Neural crest cell (in vitro differentiated cells): Measurements from ENCODE around the gene RPP25. TPM values are rescaled to one million over a fixed set of nuclear protein-coding genes. Genes with fewer than 3 reads are reported as not detected.
A peak's percentile ranks its signal among the peaks of the same experiment; 100 is the strongest.

ENCODE experiments used
- DNase-seq: peaks from one replicate; pipeline ENCODE4 v3.0.0; 2021; ENCODE audit warnings: low read depth, mixed read lengths, low spot score
- H3K27ac Mint-ChIP-seq: one replicate; pipeline ENCODE4 v1.8.0; 2021; ENCODE audit warnings: mild to moderate bottlenecking, mixed read lengths; ENCODE audit not compliant: unreplicated experiment
- H3K27me3 Mint-ChIP-seq: 2 replicates; pipeline ENCODE4 v1.8.0; 2021; ENCODE audit warnings: low read depth, mild to moderate bottlenecking, mixed read lengths
- H3K36me3 Mint-ChIP-seq: 2 replicates; pipeline ENCODE4 v1.8.0; 2021; ENCODE audit warnings: low read depth, mild to moderate bottlenecking, mixed read lengths
- H3K4me1 Mint-ChIP-seq: 2 replicates; pipeline ENCODE4 v1.8.0; 2021; ENCODE audit warnings: mixed read lengths
- H3K4me3 Mint-ChIP-seq: one replicate; pipeline ENCODE4 v1.8.0; 2021; ENCODE audit warnings: mild to moderate bottlenecking, mixed read lengths
- H3K9me3 Mint-ChIP-seq: 2 replicates; pipeline ENCODE4 v1.8.0; 2021; ENCODE audit warnings: mixed read lengths
- total RNA-seq: library from RNA; stranded (reverse); gene quantifications from 2 replicates; pipeline ENCODE4 v1.2.1, GENCODE V29; 2021
- TF ChIP-seq, protein P1 (sequence below): fragments of 200-600 bp; sonication (generic); conservative IDR thresholded peaks from 2 replicates; pipeline ENCODE4 v1.5.0; 2021; ENCODE audit warnings: antibody characterized with exemption, mild to moderate bottlenecking

Gene RPP25
- total RNA-seq, 1 donor from 2014 or later, result 6.2 TPM

DNA sequence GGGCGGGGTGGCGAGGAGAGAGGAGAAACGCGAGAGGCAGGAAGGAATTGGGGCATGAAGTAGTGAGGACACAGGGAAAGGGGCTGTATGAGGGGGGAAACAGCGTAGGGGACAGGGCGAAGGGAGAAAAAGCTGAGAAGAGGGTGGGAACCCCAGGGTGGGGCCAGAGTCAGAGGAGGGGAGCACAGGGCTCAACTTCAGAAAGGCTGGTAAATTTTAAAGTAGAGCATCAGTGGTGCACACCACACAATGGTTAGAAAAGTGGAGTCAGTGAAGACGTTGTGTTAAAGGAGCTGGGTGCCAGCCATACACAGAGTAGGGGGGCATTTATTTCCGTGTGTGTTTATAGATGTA, 3.0 kb upstream of the RPP25 start:
- H3K27me3 Mint-ChIP-seq, result peaks cover 90% of the 10 kb centered on the region
- no peaks in the 10 kb centered on the region for H3K9me3 Mint-ChIP-seq
- H3K36me3 Mint-ChIP-seq, result no peaks in the 10 kb centered on the region
- peak overlapping the region; percentile 82 for H3K4me3 Mint-ChIP-seq
- peaks cover 25% of the 10 kb centered on the region for H3K4me1 Mint-ChIP-seq
- no peak for DNase-seq
- TF ChIP-seq, protein P1, sequence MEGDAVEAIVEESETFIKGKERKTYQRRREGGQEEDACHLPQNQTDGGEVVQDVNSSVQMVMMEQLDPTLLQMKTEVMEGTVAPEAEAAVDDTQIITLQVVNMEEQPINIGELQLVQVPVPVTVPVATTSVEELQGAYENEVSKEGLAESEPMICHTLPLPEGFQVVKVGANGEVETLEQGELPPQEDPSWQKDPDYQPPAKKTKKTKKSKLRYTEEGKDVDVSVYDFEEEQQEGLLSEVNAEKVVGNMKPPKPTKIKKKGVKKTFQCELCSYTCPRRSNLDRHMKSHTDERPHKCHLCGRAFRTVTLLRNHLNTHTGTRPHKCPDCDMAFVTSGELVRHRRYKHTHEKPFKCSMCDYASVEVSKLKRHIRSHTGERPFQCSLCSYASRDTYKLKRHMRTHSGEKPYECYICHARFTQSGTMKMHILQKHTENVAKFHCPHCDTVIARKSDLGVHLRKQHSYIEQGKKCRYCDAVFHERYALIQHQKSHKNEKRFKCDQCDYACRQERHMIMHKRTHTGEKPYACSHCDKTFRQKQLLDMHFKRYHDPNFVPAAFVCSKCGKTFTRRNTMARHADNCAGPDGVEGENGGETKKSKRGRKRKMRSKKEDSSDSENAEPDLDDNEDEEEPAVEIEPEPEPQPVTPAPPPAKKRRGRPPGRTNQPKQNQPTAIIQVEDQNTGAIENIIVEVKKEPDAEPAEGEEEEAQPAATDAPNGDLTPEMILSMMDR, result no peak
- H3K27ac Mint-ChIP-seq, result no peak overlapping the region

- Mint-ChIP-seq H3K36me3 (no peaks in the 10 kb centered on the region), H3K4me1 (peaks cover 25% of the 10 kb centered on the region), H3K27me3 (peaks cover 90% of the 10 kb centered on the region), H3K27ac (no peak overlapping the region), H3K9me3 (no peaks in the 10 kb centered on the region), H3K4me3 (peak overlapping the region; percentile 82)
- TF ChIP-seq, protein P1, result no peak
- DNase-seq, result no peak
These were observed 2.5 kb upstream of the RPP25 start for GRCh38 chr15:74958908-74959585.

DNA sequence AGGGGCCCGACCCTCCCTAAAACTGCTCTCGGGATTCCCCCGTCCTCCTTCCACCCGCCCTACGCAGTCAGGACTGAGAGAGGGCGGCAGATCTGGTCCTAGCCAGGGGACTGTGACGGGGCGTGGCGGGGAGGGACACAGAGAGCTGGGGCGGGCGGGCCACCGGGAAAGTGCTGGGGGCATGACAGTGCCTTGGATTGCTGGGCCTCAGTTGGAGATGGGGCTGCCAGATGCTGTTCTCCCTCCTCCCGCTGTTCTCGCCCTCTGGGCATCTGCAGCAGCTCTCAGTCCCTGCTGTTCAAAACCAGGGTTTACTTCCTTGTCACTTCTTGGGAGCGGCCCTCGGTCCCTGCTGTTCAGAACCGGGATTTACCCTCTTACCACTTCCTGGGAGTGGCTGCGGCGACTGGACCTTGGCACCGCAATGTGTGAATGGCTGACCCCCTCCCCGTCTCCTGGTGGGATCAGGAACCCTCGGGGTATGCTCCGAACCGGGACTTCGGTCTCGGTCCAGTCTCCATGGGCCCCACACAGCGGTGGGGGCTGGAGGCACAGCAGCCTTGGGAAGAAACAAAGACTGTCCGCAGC, 1.8 kb upstream of the RPP25 start:
- DNase-seq, result peak; percentile 23

GRCh38 chr15:74957476-74958035, 984 bp upstream of the RPP25 start:
- Mint-ChIP-seq H3K9me3 (no peaks in the 10 kb centered on the region), H3K4me3 (peak overlapping the region; percentile 75), H3K27ac (no peak overlapping the region), H3K4me1 (peaks cover 25% of the 10 kb centered on the region), H3K36me3 (no peaks in the 10 kb centered on the region), H3K27me3 (peaks cover 82% of the 10 kb centered on the region)
- TF ChIP-seq, protein P1, result no peak
- DNase-seq, result no peak

More for the DNA sequence above, 1.8 kb upstream of the RPP25 start:
- Mint-ChIP-seq H3K4me1 (peaks cover 25% of the 10 kb centered on the region), H3K9me3 (no peaks in the 10 kb centered on the region), H3K27me3 (peaks cover 90% of the 10 kb centered on the region), H3K4me3 (peak overlapping the region; percentile 75), H3K27ac (no peak overlapping the region), H3K36me3 (no peaks in the 10 kb centered on the region)
- TF ChIP-seq, protein P1, result peak; percentile 40

DNA sequence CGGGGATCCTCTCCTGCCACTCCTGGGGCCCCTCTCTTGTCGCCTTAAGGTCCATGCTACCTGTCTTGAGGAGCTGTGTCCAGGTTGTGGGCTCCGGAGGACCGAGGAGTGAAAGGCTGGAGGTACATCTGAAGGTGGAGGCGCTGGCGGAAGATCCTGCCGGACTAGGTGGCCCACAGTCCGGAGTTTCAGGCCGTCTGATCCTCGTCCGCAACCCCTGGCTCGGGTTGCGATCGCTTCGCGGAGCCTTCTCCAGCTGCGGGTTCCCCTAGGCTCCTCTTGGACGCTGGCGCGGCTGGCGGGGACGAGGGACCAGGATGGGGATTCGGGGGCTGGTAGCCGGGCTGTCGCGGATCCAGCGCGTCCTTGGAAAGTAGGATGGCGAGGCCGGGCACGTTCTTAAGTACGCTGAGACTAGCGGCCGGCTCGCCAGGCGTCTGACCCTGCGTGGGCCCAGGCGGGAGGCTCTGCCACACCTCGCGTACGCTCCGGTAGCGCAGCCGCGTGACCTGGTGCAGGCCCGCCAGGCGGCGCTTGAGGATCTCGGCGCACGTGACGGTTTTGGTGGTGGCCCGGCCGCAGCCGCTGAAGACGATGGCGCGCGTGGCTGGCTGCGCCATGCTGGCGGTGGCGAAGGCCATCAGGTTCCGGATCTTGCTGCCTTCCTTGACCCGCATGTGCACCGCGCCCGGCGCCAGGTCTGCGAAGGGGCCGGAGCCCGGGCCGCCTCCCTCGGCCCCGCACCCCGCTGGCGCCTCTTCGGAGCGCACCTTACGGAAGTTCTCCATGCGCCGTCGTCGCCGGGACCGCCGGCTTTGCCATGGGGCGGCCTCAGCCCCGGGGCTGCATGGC, 550 bp downstream of the RPP25 start:
- Mint-ChIP-seq H3K27me3 (peaks cover 66% of the 10 kb centered on the region), H3K9me3 (no peaks in the 10 kb centered on the region), H3K36me3 (no peaks in the 10 kb centered on the region), H3K4me1 (peaks cover 25% of the 10 kb centered on the region), H3K27ac (no peak overlapping the region), H3K4me3 (no peak overlapping the region)
- peak; percentile 58 for DNase-seq
- TF ChIP-seq, protein P1, result peak; percentile 60
